HUES6 (cell line): Measurements from ENCODE around the gene TEX10.

Experiments used
- H3K27ac ChIP-seq: 2 replicates; pipeline ENCODE4 v1.7.0; 2013; ENCODE audit warnings: low read depth, mild to moderate bottlenecking, low read length, inconsistent platforms
- H3K27me3 ChIP-seq: 2 replicates; pipeline ENCODE4 v1.6.1; 2013; ENCODE audit warnings: low read length; ENCODE audit not compliant: control insufficient read depth, insufficient read depth
- H3K36me3 ChIP-seq: 2 replicates; pipeline ENCODE4 v1.6.1; 2013; ENCODE audit warnings: low read length; ENCODE audit not compliant: control insufficient read depth, insufficient read depth
- H3K4me1 ChIP-seq: 2 replicates; pipeline ENCODE4 v1.6.1; 2013; ENCODE audit warnings: low read length; ENCODE audit not compliant: control insufficient read depth, insufficient read depth
- H3K4me3 ChIP-seq: 2 replicates; pipeline ENCODE4 v1.5.1; 2013; ENCODE audit warnings: low read depth, low read length
- H3K9ac ChIP-seq: one replicate; pipeline ENCODE4 v1.6.1; 2013; ENCODE audit warnings: mild to moderate bottlenecking, low read length
- H3K9me3 ChIP-seq: 2 replicates; pipeline ENCODE4 v1.6.1; 2013; ENCODE audit warnings: low read depth, low read length; ENCODE audit not compliant: control insufficient read depth, insufficient read depth

Gene TEX10

GRCh38 chr9:100306283-100306682 lies 46.5 kb downstream of the TEX10 start:
- Histone ChIP-seq H3K4me1 (no peaks in the 10 kb centered on the region), H3K9ac (no peak overlapping the region), H3K27me3 (no peaks in the 10 kb centered on the region), H3K9me3 (no peaks in the 10 kb centered on the region), H3K4me3 (no peak overlapping the region), H3K27ac (no peak overlapping the region), H3K36me3 (peaks cover 84% of the 10 kb centered on the region)

- Histone ChIP-seq H3K36me3 (peaks cover 82% of the 10 kb centered on the region), H3K9ac (no peak overlapping the region)
Observed at GRCh38 chr9:100303747-100304146, 49.0 kb downstream of the TEX10 start.

GRCh38 chr9:100298378-100298777 lies 54.4 kb downstream of the TEX10 start:
- Histone ChIP-seq H3K27me3 (no peaks in the 10 kb centered on the region), H3K36me3 (peaks cover 75% of the 10 kb centered on the region), H3K4me3 (no peak overlapping the region), H3K4me1 (no peaks in the 10 kb centered on the region), H3K27ac (no peak overlapping the region), H3K9ac (no peak overlapping the region), H3K9me3 (no peaks in the 10 kb centered on the region)

More at GRCh38 chr9:100303747-100304146, 49.0 kb downstream of the TEX10 start:
- no peaks in the 10 kb centered on the region for H3K4me1 ChIP-seq
- no peak overlapping the region for H3K4me3 ChIP-seq
- no peaks in the 10 kb centered on the region for H3K27me3 ChIP-seq
- H3K27ac ChIP-seq: no peak overlapping the region
- no peaks in the 10 kb centered on the region for H3K9me3 ChIP-seq

- Histone ChIP-seq H3K4me1 (no peaks in the 10 kb centered on the region), H3K27me3 (no peaks in the 10 kb centered on the region), H3K9ac (no peak overlapping the region), H3K36me3 (peaks cover 65% of the 10 kb centered on the region), H3K27ac (no peak overlapping the region), H3K9me3 (no peaks in the 10 kb centered on the region), H3K4me3 (no peak overlapping the region)
Observed at GRCh38 chr9:100296407-100296806, 56.3 kb downstream of the TEX10 start.

GRCh38 chr9:100295240-100295639 lies 57.5 kb downstream of the TEX10 start:
- Histone ChIP-seq H3K9me3 (no peaks in the 10 kb centered on the region), H3K27me3 (no peaks in the 10 kb centered on the region), H3K4me1 (no peaks in the 10 kb centered on the region), H3K27ac (no peak overlapping the region), H3K36me3 (peaks cover 53% of the 10 kb centered on the region), H3K9ac (no peak overlapping the region), H3K4me3 (no peak overlapping the region)

- H3K9ac ChIP-seq: no peak overlapping the region
- H3K9me3 ChIP-seq: no peaks in the 10 kb centered on the region
- H3K27ac ChIP-seq: no peak overlapping the region
- no peaks in the 10 kb centered on the region for H3K4me1 ChIP-seq
- no peaks in the 10 kb centered on the region for H3K27me3 ChIP-seq
- H3K4me3 ChIP-seq: no peak overlapping the region
- H3K36me3 ChIP-seq: peaks cover 50% of the 10 kb centered on the region
Observed at GRCh38 chr9:100294806-100295205, 57.9 kb downstream of the TEX10 start.

GRCh38 chr9:100294341-100294740 lies 58.4 kb downstream of the TEX10 start:
- Histone ChIP-seq H3K9ac (no peak overlapping the region), H3K27me3 (no peaks in the 10 kb centered on the region), H3K4me1 (no peaks in the 10 kb centered on the region), H3K4me3 (no peak overlapping the region), H3K27ac (no peak overlapping the region), H3K36me3 (peaks cover 50% of the 10 kb centered on the region), H3K9me3 (no peaks in the 10 kb centered on the region)

- Histone ChIP-seq H3K4me3 (no peak overlapping the region), H3K27ac (no peak overlapping the region), H3K9ac (no peak overlapping the region), H3K27me3 (no peaks in the 10 kb centered on the region), H3K4me1 (no peaks in the 10 kb centered on the region), H3K9me3 (peaks cover 7% of the 10 kb centered on the region; the same call in 1 of the 2 replicates), H3K36me3 (peaks cover 39% of the 10 kb centered on the region)
Observed at GRCh38 chr9:100292414-100292813, 60.3 kb downstream of the TEX10 start.

GRCh38 chr9:100290714-100291113 lies 62.0 kb downstream of the TEX10 start:
- Histone ChIP-seq H3K9ac (no peak overlapping the region), H3K4me1 (no peaks in the 10 kb centered on the region), H3K27me3 (no peaks in the 10 kb centered on the region), H3K4me3 (no peak overlapping the region), H3K9me3 (peaks cover 15% of the 10 kb centered on the region; the same call in 1 of the 2 replicates), H3K36me3 (peaks cover 36% of the 10 kb centered on the region), H3K27ac (no peak overlapping the region)

- Histone ChIP-seq H3K36me3 (peaks cover 37% of the 10 kb centered on the region), H3K4me1 (no peaks in the 10 kb centered on the region), H3K27ac (no peak overlapping the region), H3K9me3 (peaks cover 21% of the 10 kb centered on the region; the same call in 1 of the 2 replicates), H3K9ac (no peak overlapping the region), H3K4me3 (no peak overlapping the region), H3K27me3 (no peaks in the 10 kb centered on the region)
Observed at GRCh38 chr9:100287186-100287585, 65.6 kb downstream of the TEX10 start.

GRCh38 chr9:100286257-100286656 lies 66.5 kb downstream of the TEX10 start:
- Histone ChIP-seq H3K9ac (no peak overlapping the region), H3K27ac (no peak overlapping the region), H3K27me3 (no peaks in the 10 kb centered on the region), H3K36me3 (peaks cover 37% of the 10 kb centered on the region), H3K4me3 (no peak overlapping the region), H3K4me1 (no peaks in the 10 kb centered on the region), H3K9me3 (peaks cover 21% of the 10 kb centered on the region; the same call in 1 of the 2 replicates)

- Histone ChIP-seq H3K9ac (no peak overlapping the region), H3K27me3 (no peaks in the 10 kb centered on the region), H3K4me1 (no peaks in the 10 kb centered on the region), H3K27ac (no peak overlapping the region), H3K4me3 (no peak overlapping the region), H3K9me3 (peaks cover 21% of the 10 kb centered on the region; the same call in 1 of the 2 replicates), H3K36me3 (peaks cover 37% of the 10 kb centered on the region)
Observed at GRCh38 chr9:100285601-100286000, 67.1 kb downstream of the TEX10 start.
